ENCODE results near the gene RUFY2.
A peak's percentile ranks its signal among the peaks of the same experiment; 100 is the strongest.
"Not testable (repeated sequence)": the region's sequence is repeated elsewhere in the genome, so short reads cannot be mapped to it uniquely, and the experiment has no call there.

Gene RUFY2, protein sequence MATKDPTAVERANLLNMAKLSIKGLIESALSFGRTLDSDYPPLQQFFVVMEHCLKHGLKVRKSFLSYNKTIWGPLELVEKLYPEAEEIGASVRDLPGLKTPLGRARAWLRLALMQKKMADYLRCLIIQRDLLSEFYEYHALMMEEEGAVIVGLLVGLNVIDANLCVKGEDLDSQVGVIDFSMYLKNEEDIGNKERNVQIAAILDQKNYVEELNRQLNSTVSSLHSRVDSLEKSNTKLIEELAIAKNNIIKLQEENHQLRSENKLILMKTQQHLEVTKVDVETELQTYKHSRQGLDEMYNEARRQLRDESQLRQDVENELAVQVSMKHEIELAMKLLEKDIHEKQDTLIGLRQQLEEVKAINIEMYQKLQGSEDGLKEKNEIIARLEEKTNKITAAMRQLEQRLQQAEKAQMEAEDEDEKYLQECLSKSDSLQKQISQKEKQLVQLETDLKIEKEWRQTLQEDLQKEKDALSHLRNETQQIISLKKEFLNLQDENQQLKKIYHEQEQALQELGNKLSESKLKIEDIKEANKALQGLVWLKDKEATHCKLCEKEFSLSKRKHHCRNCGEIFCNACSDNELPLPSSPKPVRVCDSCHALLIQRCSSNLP

DNA sequence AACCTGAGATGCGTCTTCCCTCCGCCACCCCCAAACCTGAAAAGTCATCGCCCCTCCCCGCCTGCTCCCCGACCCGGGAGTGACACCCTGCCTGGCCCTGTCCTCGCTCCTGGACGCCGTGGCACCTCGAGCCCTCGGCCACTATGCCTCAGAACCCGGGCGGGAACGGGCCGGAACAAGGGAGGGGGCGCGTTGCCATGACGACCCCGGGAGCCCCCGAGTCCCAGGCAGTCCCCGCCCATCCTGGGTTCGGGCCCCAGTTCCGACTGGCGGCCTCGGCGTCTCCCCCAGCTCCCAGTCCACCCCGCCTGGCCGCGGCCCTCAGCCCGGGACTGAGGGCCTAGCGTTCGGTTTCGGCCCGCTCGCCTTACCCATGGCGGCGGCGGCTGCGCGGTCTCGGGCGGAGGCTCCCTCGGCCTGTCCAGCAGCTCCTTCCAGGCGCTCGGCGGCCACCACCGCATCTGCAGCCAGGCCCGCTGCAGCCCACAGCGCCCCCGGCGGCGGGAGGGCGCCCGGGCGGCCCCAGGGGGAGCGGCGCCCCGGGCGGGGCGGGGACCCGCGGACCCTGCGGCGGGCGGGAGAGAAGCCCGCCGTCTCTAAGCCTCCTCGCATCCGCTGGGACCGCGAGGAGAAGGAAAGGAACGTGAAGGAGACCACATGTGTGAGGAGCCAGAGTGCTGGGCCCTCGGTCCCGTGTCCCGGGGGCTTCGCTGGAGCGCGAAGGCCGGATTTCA, at the start of gene RUFY2:
Gene RUFY2 (minus strand): TSS at position 463 of the 734 bp plus-strand sequence. CDS start 88 bp downstream, at position 375.
- DNase-seq (ENCODE audit: low read depth): peak; percentile 77

DNA sequence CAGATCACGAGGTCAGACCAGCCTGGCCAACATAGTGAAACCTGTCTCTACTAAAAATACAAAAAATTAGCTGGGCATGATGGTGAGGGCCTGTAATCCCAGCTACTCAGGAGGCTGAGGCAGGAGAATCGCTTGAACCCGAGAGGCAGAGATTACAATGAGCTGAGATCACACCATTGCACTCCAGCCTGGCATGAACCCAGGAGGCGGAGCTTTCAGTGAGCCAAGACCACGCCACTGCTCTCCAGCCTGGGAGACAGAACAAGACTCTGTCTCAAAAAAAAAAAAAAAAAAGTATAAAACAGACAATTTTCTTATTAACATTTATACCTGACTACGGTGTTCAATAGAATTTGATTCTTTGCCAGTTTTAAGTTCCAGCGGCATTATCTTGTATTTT, 42.6 kb upstream of the RUFY2 start:
- DNase-seq (ENCODE audit: low read depth): not testable (repeated sequence)

DNA sequence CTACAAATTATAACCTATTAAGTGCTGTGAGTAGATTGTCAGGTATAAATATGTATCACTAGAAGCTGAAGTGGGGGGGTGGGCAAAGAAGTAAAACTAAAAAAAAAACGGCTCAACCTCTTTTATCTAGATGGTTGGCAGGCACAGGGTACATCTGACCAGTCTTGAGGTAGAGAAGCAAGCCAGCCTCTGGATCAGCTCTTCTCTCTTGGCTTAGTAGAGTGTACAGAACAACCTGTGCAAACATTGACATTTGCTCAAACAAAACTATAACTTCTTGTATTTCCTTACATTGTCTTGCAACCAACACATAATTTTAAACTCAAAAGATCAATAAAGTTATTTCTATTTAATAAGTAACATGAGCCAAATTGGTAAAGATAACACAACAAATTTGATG, 39.1 kb upstream of the RUFY2 start:
- no peak for DNase-seq (ENCODE audit: low read depth)

DNA sequence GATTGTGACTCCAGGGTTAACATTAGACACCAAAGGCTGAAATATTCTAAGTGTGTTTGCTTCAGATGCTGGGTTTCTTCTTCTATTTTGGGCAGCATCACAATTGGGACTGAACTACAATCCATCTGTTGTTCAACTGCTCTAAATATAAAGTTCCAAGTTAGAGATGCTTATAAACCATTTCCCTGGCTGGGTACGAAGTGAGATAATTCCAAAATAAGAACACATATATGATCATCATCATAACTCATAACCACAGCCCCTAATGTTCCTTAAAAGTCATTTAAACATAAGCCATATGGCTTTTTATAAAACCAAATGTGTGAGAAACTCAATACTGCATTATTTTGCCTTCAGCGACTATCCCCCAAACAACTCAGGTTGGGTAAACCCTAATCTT, 35.9 kb upstream of the RUFY2 start:
- no peak for DNase-seq (ENCODE audit: low read depth)

DNA sequence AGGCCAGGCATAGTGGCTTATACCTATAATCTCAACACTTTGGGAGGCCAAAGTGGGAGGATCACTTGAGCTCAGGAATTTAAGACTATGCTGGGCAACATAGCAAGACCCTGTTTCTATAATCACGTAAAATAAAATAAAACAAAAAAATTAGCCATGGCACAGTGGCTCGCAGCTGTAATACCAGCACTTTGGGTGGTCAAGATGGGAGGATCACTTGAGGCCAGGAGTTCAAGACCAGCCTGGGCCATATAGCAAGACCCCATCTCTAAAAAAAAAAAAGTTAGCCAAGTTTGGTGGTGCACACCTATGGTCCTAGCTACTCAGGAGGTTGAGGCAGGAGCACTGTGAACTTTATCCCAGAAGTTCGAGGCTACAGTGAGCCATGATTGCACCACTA, 33.8 kb upstream of the RUFY2 start:
- DNase-seq (ENCODE audit: low read depth): no peak

DNA sequence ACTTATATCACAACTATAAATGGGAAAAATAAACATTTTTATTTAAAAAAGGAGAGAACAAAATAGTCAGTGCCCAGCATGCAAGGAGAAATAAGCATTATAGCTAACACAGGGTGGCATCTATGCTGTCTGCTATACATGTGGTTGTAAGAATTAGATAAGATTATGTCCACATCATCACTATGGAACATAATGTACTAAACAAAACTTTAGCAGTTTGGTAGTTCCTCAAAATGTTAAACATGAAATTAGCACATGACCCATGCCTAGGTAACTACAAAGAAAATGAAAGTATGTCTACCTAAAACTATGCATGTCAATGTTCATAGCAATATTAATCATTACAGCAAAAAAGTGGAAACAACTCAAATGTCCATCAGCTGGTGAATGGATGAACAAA, 28.7 kb upstream of the RUFY2 start:
- DNase-seq (ENCODE audit: low read depth): no peak

DNA sequence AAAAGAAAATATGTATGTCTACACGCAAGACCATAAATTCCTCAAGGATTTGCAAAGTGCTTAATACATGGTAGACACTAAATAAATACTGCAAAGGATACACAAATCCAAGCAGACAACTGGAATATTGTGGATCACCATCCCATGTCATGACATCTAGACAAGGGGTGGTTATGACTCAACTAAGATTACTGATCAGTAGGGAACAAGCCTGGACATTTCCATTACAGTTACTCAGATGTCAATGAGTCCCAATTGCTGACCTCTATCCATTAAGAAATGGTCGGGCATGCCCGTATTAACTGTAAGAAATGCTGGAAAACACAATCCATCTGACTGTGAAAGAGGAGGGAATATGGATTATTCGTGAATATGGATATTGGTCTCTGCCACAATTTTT, 27.6 kb upstream of the RUFY2 start:
- no peak for DNase-seq (ENCODE audit: low read depth)

DNA sequence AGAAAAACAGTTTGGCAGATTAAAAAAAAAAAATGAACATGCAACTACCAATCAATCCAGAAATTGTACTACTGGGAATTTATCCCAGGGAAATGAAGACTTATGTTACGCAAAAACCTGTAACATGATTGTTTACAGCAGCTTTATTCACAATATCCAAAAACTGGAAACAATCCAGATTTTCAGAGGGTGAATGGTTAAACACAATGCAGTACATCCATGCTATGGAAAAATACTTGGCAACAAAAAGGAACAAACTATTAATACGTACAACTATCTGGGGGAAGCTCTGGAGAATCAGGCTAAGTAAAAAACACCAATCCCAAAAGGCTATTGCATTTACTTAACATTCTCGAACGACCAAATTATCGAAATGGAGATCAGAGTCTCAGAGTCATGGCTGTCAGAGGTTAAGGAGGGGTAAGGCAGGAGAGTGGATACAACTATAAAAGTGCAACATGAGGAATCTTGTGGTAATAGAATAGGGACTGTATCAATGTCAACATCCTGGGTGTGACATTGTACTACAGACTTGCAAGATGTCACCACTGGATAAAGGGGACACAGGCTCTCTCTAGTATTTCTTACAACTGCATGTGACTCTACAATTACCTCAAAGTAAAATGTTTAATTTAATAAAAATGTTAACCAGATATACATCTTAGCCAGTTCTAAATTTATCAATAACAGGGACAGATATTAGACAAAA, 21.5 kb upstream of the RUFY2 start:
- DNase-seq (ENCODE audit: low read depth): no peak

DNA sequence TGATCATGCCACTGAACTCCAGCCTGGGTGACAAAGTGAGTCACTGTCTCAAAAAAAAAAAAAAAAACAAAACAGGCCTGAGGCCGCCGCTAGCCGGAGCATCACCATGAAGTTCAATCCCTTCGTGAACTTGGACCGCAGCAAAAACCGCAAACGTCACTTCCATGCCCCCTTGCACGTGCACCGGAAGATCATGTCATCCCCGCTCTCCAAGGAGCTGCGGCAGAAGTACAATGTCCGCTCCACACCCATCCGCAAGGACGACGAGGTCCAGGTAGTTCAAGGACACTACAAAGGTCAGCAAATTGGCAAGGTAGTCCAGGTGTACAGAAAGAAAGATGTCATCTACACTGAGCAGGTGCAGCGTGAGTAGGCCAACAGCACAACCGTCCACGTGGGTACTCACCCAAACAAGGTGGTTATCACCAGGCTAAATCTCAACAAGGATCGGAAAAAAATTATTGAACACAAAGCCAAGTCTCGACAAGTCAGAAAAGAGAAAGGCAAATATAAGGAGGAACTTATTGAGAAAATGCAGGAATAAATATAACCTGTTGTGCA, 17.5 kb upstream of the RUFY2 start:
- DNase-seq (ENCODE audit: low read depth): no peak

DNA sequence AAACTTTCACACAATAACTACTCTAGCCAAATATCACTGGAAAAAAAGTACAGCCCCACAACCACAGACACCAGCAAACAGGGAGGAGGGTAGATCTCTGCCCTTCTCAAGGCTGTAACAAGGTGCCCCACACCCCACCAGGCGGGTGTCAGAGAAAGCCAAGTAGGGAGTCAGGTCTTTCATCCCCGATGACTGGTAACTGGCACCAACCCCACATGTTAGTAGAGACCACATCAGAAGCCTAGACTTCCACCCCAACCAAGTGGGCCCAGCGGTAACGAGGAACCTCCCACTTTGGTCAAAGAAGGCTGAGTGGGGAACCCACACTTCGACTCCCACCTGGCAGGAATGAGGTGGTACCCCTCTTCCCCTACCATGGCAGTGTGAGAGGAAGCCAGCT, 16.4 kb upstream of the RUFY2 start:
- peak; percentile 16 for DNase-seq (ENCODE audit: low read depth)

DNA sequence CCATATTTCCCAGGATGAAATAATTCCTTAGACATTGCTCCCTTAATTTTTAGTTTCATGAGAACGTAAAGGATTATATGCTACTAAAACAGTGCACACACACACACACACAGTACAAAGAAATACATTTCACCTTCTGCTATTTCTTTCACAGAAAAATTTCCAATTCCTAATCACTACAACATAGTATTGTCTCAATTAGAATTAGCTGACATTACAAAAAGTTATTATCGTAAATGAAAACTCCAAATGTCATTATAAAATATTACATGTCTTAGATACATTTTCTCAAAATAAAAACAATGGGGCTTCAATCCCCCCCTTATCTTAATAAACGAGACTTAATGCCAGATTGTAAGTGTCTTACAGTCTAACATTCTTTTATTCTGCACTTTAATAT, 12.3 kb upstream of the RUFY2 start:
- DNase-seq (ENCODE audit: low read depth): no peak

DNA sequence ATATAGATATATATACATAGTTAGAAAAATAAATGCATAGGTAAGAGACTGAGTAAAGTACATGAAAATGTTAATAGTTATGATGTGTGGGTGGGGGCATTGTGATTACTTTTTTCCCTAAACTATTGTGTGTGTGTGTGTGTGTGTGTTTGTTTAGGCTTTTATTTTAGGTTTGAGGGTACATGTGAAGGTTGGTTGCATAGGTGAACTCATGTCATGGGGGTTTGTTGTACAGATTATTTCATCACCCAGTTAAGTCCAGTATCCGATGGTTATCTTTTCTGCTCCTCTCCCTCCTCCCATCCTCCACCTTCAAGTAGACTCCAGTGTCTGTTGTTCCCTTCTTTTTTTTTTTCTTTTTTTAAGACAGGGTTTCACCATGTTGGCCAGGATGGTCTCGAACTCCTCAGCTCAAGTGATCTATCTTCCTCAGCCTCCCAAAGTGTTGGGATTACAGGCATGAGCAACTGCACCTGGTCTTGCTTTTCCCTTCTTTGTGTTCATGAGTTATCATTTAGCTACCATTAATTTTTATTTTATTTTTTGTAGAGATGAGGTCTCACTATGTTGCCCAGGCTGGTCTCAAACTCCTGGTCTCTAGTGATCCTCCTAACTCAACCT, 1.9 kb upstream of the RUFY2 start:
- no peak for DNase-seq (ENCODE audit: low read depth)

DNA sequence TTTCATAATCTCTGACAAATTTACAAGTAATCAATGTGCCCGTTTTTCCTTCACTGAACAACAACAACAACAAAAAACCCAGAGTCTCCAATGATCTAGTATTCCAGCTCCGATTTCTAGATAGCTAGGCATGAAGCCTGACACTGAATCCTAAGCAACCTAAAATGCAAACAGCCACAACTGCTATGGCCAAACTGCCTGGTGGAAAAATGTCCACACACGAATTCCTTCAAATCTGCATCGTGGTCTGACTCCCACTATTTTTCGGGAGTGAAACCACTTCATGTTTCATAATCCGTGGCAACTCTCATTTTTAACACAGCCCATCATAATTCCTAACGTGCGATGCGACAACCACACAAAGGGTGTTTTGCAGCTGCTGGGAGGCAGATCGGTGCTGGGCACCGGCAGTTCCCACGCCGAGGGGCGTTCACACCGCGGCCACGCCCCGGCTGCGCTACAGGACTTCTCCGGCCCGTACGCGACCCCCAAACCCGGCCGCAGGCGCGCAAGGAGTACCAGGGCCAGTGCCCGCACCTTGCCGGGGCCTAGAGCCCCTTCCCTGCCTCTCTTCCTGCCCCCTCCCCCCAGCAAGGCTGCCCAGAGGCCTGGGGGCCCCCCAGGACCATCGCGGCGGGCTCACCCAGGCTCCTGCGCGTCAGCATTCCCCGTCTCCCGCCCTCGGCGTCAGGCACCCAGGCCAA, 814 bp downstream of the RUFY2 start:
- peak; percentile 26 for DNase-seq (ENCODE audit: low read depth)

DNA sequence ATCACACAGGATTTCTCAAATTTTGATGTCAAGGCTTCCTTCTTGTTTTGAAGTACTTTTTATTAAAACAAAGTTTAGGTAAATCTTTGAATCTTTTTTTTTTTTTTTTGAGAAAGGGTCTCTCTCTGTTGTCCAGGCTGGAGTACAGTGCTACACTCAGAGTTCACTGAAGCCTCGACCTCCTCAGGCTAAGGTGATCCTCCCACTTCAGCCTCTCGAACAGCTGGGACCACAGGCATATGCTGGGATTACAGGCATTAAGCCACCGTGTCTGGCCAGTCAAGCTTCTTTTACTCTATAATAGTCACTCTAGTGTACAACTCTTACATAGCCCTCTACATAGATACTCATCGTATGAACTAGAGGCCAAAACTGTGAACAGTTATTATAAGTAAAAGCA, 3.4 kb downstream of the RUFY2 start:
- no peak for DNase-seq (ENCODE audit: low read depth)

DNA sequence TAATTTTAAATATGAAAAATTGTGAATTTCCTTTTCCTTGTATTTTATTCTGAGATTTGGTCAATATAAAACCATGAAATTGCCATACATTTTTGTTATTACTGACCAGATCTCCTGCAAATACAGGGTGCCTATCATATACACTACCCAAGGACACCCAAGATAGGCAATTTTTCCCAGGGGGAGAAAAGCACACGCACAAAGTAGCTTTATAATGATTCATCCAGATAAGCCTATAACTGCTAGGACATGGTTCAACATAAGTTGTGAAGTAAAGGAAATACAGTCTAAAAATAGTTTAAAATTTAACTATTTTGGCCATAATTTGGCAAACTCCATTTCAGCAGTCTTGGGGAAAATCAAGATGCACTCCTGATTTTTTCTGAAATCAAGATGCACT, 4.8 kb downstream of the RUFY2 start:
- no peak for DNase-seq (ENCODE audit: low read depth)

DNA sequence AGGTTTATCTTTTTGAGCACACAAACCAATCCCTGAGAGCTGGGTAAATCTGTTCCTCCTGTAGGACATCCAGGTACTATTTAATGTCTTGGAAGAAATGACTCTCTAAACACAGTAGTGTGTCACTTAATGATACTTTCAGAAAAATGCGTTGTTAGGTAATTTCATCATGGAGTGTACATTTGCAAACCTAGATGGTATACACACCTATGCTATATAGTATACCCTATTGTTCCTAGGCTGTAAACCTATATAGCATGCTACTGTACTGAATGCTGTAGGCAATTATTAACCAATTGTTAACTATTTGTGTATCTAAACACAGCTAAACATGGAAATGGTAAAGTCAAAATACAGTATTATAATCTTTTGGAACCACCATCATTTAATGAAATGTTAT, 10.1 kb downstream of the RUFY2 start:
- no peak for DNase-seq (ENCODE audit: low read depth)

DNA sequence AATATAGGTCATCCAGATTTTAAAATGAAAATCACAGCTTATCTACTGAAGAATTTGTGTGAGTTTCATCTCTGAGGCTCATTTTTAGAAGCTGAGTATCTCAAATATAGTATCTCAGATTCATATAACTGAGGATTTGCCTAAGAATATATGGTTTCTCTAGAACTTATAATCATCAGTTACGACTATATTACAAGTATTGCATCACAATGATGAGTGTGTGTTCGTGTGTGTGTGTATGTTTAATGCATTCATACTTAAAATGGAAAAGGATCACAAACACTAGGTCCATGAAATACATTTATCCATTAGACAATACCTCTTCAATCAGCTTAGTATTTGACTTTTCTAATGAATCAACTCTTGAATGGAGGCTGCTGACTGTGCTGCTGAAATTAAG, 21.3 kb downstream of the RUFY2 start:
- DNase-seq (ENCODE audit: low read depth): no peak

DNA sequence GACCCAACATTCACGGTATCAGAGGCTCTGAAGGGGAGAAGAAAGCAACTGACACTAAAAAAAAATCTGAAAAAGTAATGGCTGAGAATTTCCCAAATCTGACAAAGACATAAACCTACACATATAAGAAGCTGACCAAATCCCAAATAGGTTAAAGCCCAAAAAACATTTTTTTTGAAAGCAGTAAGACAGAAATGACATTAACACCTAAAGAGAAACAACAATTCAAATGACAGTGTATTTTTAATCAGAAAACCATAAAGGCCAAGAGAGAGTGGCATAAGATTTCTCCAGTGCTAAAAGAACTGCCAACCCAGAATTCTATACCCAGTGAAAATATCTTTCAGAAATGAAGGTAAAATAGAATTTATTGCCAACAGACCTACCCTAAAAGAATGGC, 35.5 kb downstream of the RUFY2 start:
- DNase-seq (ENCODE audit: low read depth): no peak

DNA sequence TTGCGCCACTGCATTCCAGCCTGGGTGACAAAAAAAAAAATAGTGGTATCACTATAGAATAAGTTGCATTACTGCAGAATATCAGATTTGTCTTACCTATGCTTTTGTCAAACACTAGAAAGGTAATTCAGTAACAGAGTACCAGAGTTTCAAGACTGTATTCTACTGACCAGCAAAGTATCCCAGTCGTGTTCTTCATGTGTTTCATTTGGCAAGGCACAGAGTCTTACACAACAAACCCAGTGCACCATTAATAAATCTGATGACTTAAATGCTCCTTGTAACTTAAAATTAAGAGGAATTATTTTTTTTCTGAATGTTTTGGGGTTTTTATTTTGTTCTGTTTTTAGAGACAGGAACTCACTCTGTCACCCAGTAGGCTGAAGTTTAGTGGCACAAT, 40.0 kb downstream of the RUFY2 start:
- DNase-seq (ENCODE audit: low read depth): no peak

DNA sequence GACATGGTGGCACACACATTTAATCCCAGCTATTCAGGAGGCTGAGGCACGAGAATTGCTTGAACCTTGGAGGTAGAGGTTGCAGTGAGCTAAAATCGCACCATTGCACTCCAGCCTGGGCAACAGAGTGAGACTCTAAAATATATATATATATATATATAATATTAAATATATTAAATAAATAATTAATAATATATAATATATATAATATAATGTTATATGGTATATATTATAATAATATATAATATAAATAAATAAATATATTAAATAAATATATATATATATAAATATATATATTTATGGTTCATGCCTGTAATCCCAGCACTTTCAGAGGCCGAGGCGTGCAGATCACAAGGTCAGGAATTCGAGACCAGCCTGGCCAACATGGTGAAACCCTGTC, 40.5 kb downstream of the RUFY2 start:
- DNase-seq (ENCODE audit: low read depth): no peak

DNA sequence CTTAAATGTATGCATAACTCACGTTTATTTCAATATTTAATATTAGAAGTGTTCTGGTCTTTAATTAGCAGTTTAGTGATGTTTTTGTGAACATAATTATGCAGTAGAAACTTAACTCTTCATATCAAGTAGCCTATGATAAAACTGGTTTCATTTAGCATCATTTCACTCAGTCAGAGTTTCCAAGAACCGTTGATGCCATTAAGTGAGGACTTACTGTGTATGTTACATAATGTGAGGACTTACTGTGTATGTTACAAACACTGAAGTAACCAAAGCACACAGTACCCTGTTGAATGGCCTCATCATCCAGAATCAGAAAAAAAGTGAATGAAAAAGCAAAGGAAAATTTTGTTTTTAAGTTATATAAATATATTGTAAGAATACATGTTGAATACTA, 41.5 kb downstream of the RUFY2 start:
- DNase-seq (ENCODE audit: low read depth): no peak

Data from activated T-cell treated with anti-CD3 and anti-CD28 coated beads for 24 hours (primary cell).